ENCODE data around the gene MAPKAPK3.

The MAPKAPK3 gene

DNA sequence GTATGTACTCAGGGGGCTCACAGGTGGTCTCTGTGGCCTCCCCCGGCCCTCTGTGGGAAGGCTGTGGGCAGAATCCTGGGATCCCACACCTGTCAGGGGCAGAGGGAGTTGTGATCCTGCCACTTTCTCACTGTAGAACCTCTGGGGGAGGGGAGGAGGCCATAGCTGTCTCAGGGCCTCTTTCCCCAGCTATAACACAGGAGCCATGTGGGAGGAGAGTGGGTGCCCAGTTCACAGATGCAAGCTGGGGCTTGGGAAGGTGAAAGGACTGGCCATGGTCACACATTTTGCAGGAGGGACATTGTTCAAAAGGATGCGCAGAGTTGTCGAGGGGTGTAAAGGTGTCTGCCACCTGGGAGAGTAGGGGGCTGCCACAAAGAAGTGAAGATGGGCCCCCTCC lies 11.7 kb downstream of the MAPKAPK3 start:
- no peak for DNase-seq

GRCh38 chr3:50630394-50630793 lies 13.4 kb downstream of the MAPKAPK3 start:
- DNase-seq: no peak

GRCh38 chr3:50630877-50631276 lies 13.9 kb downstream of the MAPKAPK3 start:
- DNase-seq: no peak

DNA sequence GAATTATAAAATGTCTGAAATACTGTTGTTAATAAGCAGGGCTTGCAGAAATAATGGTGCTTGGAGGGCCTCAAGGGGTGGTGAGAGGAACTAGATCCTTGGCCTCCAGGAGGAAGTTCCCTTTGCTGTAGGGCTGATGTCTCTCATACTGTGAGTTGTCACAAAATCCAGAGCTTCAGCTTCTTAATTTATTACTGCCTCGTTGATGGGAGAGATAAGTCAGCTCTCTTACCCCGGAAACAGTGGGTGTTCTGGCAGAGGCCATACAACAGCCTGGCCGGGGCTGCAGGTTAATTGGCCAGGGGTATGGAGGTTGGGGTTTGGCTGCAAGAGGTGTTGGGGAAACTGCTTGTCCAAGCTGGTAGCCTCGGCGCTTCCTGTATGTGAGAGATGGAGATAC lies 15.5 kb downstream of the MAPKAPK3 start:
- DNase-seq: no peak

- DNase-seq: no peak
Measured at GRCh38 chr3:50633230-50633790, 16.4 kb downstream of the MAPKAPK3 start.

DNA sequence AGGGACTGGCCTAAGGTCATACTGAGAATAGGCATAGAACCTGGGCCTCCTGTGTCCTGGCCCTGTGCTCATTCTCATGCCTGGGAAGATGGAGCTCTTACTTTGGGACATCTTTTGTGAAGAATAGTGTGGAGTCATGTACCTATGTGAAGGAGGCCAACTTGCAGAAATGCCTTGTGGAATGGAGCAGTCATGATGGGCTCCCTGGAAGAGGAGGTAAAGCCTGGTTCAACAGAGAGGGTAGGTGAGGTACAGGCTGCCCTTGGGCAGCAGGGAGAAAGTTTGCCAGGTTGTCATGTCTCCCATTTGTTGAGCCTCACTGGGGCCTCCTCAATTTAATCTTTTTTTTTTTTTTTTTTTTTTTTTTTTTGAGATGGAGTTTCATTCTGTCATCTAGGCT lies 18.1 kb downstream of the MAPKAPK3 start:
- DNase-seq: no peak

- DNase-seq: no peak
Measured at GRCh38 chr3:50637011-50637410, 20.1 kb downstream of the MAPKAPK3 start.

GRCh38 chr3:50637945-50638344 lies 21.0 kb downstream of the MAPKAPK3 start:
- no peak for DNase-seq

GRCh38 chr3:50639055-50639494 lies 22.1 kb downstream of the MAPKAPK3 start:
- DNase-seq: no peak

- DNase-seq: no peak
Measured at GRCh38 chr3:50642382-50642781, 25.4 kb downstream of the MAPKAPK3 start.

GRCh38 chr3:50644561-50644960 lies 27.6 kb downstream of the MAPKAPK3 start:
- DNase-seq: no peak

GRCh38 chr3:50645378-50645777 lies 28.4 kb downstream of the MAPKAPK3 start:
- DNase-seq: no peak

DNA sequence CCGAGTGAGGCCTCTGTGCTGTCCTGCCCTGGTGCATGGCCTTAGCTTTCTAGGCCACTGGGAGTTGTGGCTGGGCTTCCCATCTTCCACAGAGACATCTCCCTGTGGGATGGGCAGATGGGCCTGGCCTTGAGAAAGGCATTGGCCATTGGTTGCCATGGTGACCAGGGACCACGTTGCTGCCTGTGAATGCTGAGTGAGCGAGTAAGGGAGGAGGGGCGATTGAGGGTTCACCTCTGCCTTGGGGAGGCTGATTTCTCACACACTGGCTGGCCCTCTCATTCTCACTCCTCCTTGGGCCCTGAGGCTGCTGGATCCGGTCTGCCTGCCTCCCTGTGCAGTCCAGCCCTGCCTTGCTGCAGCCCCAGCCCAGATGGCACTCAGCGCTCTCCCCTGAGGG lies 31.4 kb downstream of the MAPKAPK3 start:
- DNase-seq: no peak

GRCh38 chr3:50648944-50649343 lies 32.0 kb downstream of the MAPKAPK3 start:
- no peak for DNase-seq

- no peak for DNase-seq
Measured at GRCh38 chr3:50649451-50649931, 32.5 kb downstream of the MAPKAPK3 start.

DNA sequence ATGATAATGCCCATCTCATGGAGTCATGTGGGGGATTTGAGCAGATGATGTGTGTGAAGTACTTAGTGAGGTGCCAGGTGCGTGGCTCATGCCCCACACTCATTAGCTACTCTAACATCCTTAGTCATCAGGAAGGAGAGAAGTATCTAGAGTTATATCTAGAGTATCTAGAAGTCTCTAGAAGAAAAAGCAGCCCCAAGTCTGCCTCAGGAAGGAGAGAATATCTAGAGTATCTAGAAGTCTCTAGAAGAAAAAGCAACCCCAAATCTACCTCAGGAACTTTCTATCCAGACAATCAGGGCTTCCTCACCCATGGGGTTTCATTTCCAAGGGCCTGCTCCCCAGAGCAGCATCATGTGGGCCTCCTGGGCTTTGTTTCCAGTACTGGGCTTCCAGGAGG lies 33.1 kb downstream of the MAPKAPK3 start:
- no peak for DNase-seq

DNA sequence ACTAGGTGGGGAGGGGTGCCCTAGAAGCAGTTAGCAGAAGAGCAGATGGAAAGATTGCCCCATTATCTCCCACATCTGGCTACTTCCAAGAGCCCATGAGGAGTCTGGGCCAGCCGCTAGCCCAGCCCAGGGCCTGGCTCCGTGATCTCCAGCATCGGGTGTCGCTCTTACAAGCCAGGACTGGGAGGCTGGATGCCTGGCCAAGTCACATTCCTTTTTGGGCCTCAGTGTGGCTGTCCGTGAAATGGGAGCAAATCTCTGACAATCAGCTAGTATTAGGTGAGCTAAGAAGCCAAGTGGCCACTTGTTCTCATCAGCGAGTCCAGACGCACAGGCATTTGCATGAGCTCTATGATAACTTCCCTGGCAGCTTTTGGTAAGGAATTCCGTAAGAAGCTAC lies 34.5 kb downstream of the MAPKAPK3 start:
- no peak for DNase-seq

DNA sequence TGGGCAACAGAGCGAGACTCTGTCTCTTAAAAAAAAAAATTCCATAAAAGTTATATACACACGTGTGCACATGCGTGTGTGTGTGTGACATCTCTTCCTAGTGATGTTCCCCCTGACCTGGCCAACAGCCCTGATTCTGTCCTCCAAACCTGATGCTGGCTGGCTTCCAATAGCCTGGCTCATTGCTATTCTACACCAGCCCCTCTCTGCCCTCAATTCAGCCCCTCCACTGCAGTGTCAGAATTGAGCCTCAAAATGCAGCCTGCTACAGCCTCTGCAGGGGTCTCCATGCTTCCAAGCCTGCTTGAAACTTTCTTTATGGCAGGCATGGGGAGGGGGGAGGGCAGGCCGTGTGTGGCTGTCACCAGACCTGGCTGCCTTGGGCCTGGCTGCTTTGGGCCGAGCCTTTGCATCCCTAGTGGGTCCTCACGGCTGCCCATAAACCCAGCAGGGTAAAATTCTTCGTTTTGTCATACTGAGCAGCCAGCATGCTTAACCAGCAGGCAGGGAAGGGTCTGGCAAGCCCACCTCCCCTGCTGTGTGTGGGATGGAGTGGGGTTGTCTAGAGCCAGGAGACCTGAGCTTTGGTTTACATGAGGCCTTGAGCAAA lies 35.1 kb downstream of the MAPKAPK3 start:
- DNase-seq: no peak

DNA sequence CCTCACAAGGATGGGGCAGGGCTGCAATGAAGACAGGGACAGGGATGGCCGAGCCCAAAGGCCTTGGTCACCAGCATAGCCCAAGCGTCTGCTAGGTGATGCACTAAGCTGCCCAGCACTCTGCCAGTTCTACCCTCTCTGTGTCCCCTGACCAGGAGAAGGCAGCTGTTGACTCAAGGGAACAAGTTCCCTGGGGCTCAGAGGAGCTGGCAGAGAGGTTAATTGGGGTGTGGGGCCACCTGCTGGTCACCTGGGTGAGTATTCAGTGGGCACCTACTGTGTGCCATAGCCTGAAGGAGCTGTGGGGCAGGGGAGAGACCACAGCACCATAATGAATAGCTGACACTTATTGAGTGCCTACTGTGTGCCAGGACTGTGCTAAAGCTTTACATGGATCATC lies 35.8 kb downstream of the MAPKAPK3 start:
- DNase-seq: peak; percentile 57

DNA sequence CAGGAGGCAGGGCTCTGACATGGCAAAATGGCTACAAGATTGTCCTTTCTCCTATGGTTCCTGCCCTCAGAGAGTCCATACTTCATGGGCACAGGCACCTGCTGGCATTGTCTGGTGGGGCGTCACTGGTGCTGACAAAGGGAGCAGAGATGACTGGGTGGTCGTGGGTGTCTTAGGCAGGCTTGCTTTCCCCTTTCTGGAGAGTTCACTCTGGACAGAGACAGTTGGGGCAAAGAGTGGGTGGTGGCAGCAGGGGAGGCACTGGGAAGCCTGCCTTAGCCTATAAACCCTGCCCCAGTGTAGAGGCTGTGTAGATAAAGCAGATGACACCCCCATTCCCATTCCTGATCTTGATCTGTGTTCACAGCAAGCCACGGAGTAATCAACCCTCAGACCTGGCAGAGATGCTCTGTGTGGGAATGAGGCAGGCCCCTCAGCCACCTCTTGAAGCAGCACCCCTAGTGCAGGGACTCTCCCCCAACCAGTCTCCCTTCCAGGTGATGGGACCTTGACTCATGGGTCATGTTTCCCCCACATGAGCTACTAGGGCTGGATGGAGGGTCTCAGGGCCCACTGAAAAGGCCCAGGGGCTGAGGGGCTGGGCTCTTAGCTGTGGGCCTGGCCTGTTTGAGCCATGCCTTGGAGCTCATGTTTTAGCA lies 37.1 kb downstream of the MAPKAPK3 start:
- DNase-seq: no peak

- no peak for DNase-seq
Measured at GRCh38 chr3:50655009-50655830, 38.3 kb downstream of the MAPKAPK3 start.

DNA sequence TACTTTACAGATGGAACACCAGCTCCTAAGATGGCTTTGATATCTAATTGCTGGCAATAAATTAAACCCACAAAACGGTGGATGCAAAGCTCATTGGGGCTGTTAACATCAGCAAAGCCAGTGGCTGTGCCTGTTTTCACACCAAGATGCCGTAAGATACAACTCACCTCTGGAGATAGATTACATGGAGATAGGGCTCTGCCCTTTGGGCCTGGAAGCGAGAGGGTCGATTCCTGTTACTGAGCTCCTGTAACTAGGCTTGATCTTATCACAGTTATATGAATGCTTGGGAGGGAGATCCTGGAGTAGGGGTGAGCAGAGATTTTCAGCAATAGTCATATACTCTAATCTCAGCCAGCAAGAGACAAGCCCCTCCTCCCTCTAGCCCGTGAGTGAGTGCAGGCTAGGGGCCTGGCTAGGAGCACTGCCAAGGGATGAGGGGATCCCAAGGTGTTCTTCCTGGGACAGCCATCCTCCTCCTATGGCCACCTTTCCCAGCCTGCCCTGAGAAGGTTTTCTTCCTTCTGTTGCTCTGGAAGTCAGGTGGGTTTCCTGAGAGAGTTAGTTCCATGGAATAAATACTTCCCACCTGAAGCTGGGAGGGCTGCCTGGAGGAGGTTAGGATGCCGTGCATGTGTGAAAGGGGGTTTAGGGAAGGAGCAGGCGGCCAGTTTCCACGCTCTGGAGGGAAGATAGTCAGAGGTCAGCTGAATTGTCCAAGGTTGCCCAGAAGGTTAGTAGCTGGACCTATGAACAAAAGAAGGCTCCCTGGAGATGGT lies 39.7 kb downstream of the MAPKAPK3 start:
- no peak for DNase-seq

GRCh38 chr3:50657407-50657806 lies 40.5 kb downstream of the MAPKAPK3 start:
- no peak for DNase-seq

Data from stimulated activated CD4-positive, alpha-beta T cell treated with anti-CD3 and anti-CD28 coated beads, Interleukin-4, amount 100 ng/mL, for 1 hour (primary cell).